Fibroblast of pulmonary artery (primary cell): ENCODE results near the gene BTBD6.

Experiments
- DNase-seq: peaks from one replicate; pipeline ENCODE4 v3.0.0-alpha.2; 2010; ENCODE audit warnings: low read depth
- H3K4me3 ChIP-seq: replicated peaks from 2 replicates; pipeline ENCODE4 v1.5.1; 2011; ENCODE audit warnings: low read depth, mild to moderate bottlenecking, control low read depth, low read length, moderate library complexity
- CTCF ChIP-seq: IDR thresholded peaks from 2 replicates; pipeline ENCODE4 v1.5.1; 2011; ENCODE audit warnings: mild to moderate bottlenecking, control low read depth, low read length, inconsistent platforms; ENCODE audit errors: missing control alignments

BTBD6 gene

GRCh38 chr14:105248368-105249181, at the start of gene BTBD6:
Gene BTBD6 (plus strand): TSS chr14:105248533. CDS start chr14:105248712, 179 bp downstream.
- no peak for TF ChIP-seq CTCF
- H3K4me3 ChIP-seq = peak within 1 kb of the TSS; percentile 62
- DNase-seq = peak; percentile 83

GRCh38 chr14:105198588-105198987, 49.7 kb upstream of the BTBD6 start:
- TF ChIP-seq CTCF = no peak

GRCh38 chr14:105199093-105199492, 49.2 kb upstream of the BTBD6 start:
- H3K4me3 ChIP-seq = no peak overlapping the region
- TF ChIP-seq CTCF = no peak
- peak; percentile 44 for DNase-seq

More at GRCh38 chr14:105198588-105198987, 49.7 kb upstream of the BTBD6 start:
- no peak for DNase-seq
- H3K4me3 ChIP-seq = no peak overlapping the region

GRCh38 chr14:105200074-105200473, 48.3 kb upstream of the BTBD6 start:
- H3K4me3 ChIP-seq = no peak overlapping the region
- no peak for TF ChIP-seq CTCF
- DNase-seq = no peak

- DNase-seq = no peak
- no peak overlapping the region for H3K4me3 ChIP-seq
- no peak for TF ChIP-seq CTCF
Observed at GRCh38 chr14:105200641-105201040, 47.7 kb upstream of the BTBD6 start.

- peak; percentile 1 for TF ChIP-seq CTCF
- H3K4me3 ChIP-seq = no peak overlapping the region
- no peak for DNase-seq
Observed at GRCh38 chr14:105201156-105201924, 47.0 kb upstream of the BTBD6 start.
